Activated CD8-positive, alpha-beta memory T cell treated with anti-CD3 and anti-CD28 coated beads for 4 hours (primary cell): ENCODE results near the gene HOXC5.

Source experiments
- DNase-seq, 2 donors: peaks; one replicate each; pipeline ENCODE4 v3.0.0-alpha.2; 2020; ENCODE audit warnings: low read depth in 2 of 2

HOXC5 gene

DNA sequence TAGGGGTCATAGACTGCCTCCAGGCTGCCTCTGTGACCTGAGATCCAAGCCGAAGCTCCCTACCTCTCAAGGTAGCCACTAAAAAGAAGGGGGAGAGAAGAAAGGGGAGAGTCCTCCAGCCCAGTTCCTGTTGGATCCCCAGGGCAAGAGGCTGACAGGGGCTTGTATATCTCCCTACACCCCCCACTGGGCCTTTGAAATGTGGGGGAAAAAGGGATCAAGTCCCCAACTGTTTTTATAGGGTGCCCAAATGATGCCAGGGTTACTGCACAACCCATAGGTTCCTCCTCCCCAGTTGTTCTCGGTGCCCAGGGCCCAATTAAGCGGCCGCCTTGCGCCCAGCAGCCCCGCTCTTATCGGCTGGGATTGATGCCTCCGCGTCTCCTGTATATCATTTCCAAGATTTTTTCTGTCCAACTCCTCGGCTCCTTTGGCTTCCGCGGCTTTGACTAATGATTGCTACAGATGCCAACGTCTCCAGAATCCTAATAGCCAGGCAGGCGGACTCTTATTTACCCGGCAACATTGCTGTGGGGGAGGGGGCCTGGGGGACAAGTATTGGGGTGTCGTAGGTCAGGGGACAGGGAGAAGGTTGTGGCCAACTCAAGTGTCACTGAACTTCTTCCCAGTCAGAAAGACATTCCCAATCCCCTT, 13.1 kb downstream of the HOXC5 start:
- DNase-seq = no peak

DNA sequence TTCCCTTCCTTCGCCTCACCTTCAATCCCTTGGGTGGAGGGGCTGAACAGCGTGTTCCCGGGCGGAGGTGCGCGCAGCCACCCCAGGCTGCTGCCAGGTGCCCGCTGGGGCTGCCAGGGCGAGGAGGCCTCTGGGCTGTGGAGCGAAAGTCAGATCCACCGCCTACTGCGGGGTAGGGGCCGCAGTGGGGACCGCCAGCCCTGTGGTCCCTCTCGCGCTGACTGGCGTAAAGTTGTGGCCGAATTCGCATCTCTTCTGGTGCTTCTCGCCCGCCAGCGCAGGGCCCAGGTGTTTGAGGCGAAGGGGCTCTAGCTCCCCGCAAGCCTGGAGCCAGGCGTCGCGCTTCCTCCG, 13.9 kb downstream of the HOXC5 start:
- no peak for DNase-seq

DNA sequence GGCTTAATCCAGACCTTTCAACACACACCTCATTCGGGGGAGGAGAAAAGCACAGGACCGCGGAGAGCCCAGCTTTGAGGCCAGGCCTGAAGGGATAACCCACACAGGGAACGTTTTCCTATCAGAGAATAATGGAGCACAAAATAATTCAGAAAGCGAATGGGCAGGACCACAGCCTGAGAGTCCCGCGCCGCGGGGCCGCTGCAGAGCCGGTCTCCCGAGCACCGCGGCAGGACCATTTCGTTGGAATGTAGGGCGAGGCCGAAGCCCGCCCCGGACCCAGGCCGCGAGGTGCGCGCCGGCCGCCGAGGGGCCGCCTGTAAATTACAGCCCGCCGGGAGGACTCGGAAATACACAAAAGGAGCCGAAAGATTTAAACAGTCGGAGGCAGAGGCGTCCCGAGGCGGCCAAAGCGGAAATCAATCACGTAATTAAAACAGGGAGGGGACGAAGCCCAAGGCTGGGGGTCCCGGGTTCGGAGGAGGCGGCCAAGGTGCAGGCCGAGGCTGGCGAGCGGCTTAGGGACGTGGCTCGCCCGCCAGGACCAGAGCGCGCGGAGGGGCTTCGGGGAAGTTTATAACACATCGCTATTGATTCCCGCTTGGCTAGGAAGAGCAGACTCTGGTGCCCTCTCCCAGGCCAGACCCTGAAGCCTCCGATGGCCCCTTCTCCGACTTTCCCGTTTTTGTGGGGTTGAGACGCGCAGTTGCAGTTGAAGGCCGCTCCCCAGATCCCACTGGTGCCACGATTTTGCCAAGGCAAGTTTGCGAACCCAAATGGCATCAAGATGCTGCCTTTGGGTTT, 14.5 kb downstream of the HOXC5 start:
- DNase-seq = no peak

DNA sequence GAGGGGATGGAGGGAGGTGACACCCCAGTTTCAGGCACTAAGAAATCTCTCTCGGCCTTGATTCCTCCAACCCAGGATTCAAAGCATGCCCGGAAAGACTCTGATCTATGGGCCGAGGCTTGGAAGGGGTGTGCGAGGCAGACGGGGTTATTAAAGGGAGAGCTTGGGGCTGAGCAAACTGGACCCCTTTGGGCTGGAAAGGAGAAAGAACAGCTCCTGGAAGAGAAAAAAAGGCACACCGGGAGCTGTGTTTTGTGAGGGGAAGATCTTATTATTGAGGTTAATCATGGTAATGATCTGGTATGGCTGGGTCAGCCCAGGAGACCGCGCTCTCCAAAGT, 15.1 kb downstream of the HOXC5 start:
- no peak for DNase-seq

DNA sequence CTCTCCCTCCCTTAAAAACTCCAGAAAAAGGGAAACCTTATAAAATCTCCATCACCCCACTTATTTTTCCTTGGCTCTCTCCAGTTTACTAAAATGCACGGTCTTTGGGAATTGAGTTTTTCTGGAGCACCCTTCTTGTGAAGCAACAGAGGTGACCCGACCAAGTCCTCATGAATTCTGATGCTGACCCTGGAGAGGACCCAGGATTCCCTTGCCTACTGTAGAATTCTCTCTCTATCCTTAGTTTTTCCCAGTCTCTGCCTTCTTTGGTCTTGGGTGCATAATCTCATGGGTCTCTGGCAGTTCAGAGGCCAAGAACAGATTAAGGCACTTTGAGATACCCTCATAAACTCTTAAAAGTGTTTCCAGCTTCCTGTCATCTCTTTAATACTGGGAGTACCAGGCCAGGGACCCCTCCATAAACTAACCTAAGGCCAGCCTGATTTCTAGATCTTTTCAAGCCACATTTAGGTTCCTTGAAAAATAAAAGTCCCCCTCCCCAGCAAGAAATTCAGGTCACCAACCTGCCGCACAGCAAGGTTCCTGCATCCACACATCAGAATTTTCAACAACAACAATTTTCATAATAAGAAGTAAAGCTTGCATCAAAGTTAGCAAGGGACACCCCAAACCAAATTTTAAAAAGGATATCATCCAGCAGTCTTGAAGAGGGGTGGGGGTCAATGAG, 15.7 kb downstream of the HOXC5 start:
- no peak for DNase-seq

DNA sequence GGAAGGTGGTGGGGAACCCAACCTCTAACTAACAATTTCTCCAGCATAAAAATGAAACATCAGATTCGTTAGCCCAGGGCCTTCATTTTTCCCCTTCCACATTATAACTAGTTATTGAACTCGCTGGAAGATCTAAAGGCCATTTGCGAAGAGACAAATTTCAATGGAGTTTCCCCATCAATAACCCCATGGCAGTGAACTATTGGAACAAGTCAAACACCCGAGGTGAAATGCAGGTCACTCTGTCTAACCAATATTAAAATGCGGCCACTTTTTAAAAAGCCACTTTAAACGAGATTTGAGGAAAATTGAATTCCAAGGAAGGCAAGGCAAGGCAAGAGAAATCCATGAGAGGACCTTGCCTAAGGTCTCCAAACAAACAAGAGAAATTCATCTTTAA, 16.3 kb downstream of the HOXC5 start:
- no peak for DNase-seq

DNA sequence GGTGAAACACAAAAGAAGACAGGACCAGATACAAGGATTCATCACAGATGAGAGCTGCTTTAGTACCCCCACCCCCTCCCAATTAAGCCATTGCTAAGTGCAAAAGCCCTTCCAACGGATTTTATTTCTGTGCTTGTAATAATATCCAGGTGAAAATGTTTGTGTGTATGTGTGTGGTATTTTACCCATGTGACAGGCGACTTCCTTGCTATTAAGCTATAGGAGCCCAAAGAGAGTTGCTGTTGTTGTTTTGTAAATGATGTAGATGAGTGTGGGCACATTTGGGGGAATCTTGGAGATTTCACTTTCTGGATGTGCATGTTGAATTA, 17.6 kb downstream of the HOXC5 start:
- DNase-seq = no peak

DNA sequence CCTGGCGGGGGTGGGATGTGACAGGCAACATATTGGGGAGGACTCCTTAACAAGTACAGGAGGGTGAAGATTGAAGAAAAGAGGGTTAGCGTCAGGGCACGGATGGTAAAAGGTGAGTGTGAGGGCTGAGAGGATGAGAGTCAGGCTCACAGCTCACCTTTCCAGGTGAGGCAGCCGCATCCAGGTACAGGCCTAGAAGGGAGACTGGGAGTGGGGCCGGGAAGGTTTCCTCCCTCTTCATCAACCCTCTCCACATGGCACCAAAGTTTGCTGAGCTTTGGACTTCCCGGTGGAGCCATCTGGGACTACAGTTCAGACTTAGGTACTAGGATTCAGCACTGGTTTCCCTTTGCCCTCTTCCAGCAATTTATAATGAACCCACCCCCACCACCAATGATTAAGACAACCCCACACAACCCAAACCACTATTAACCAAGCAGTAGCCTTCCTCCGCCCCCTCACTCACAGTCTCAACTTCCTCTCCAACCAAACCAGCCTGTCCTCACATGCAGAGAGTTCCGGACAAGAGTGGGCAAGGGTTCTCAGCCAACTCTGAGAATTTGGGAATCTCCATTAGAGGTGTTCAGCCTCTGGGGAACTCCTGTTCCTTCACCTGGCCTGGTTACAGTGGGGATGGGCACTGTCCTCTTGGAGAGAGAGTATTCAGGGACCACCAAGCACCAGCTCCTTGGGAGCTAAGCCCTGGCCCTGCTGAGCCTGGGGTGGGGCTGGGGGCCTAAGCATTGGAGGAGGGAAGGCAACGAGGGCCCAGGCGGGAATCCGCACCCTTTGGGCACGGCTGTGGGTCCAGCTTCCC, 18.4 kb downstream of the HOXC5 start:
- DNase-seq = no peak

DNA sequence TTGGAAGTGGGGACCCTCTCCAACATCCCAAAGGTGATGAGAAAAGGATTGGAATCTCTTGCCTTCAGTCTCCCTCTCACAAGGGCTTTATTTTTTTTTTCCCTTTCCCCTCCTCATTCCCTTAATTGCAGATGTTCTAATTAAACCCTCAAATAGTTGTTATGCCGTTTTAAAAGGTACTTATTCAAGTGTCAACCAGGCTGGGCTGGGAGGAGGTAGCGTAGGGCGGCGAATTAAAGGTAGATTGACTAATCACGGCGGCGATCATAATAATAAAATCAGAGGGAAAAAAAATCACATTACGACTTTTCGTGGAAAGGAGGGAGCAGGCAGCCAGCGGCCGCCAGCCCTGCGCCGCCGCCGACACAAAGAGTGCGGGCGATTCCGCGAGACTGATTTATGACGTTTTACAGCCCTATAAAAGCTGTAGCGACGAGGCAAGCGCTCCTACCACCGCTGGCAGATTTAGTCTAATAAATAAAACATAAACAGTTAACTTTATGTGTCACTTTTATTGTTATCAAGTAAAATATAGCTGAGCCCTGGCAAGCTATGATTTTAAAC, 19.1 kb downstream of the HOXC5 start:
- DNase-seq = no peak

DNA sequence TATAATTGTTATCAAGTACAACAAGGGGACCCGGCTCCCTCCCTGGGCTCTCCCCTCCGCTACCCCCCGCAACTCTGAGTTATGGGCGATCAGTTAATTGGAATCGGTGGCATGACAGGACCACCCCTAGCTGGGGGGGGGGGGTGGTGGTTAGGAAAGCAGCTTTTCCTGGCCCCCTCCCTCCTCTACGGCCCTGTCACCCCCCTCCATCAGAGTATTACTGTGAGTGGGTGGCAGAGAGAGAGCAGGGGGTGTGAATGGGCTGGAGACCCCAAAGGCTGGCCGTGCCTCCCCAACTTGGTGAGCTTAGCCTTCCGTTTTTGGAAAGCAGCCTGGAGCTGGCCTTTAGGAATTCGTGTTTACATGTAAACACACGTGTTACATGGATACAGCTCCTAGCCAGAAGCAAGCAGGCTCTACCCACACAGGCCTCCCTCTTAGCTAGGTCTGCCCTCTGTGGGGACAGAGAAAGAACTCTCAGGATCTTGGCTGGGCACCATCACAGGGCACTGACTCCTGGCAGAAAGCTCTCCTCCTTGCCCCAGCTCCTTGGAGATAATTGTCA, 19.7 kb downstream of the HOXC5 start:
- no peak for DNase-seq

DNA sequence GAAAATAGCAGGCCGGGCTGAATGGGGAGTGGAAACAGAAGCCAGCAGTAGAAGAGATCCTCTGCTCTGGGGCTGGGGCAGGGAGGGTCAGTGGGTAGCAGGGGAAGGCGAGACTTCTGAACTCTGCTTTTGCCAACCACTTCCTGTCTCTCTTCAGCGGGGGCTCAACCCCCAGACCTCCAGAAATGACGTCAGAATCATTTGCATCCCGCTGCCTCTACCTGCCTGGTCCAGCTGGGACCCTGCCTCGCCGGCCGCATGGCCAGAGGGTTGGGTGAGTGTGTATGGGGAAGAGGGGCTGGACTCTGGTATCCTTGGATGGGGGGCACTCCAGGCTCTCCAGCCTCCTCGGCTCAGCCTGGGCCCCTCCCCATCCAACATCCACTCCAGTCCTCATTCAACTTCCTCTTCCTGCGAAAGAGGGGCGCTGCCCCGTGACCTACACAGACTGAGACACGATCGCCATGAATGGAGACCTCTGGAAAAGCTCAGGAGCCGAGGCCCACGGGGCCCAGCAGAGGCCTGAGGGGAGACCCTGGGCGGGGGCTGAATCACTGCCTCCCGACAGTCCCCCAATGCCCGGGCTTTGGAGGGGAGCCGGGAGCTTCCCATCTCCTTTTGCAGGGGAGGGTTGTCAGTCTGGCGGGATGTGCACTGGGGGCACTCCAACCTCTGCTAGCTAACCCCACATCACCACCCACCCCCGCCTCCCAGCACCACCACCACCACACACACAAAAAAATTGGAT, 20.3 kb downstream of the HOXC5 start:
- peak in 1 of 2 donors; percentile 5 for DNase-seq

DNA sequence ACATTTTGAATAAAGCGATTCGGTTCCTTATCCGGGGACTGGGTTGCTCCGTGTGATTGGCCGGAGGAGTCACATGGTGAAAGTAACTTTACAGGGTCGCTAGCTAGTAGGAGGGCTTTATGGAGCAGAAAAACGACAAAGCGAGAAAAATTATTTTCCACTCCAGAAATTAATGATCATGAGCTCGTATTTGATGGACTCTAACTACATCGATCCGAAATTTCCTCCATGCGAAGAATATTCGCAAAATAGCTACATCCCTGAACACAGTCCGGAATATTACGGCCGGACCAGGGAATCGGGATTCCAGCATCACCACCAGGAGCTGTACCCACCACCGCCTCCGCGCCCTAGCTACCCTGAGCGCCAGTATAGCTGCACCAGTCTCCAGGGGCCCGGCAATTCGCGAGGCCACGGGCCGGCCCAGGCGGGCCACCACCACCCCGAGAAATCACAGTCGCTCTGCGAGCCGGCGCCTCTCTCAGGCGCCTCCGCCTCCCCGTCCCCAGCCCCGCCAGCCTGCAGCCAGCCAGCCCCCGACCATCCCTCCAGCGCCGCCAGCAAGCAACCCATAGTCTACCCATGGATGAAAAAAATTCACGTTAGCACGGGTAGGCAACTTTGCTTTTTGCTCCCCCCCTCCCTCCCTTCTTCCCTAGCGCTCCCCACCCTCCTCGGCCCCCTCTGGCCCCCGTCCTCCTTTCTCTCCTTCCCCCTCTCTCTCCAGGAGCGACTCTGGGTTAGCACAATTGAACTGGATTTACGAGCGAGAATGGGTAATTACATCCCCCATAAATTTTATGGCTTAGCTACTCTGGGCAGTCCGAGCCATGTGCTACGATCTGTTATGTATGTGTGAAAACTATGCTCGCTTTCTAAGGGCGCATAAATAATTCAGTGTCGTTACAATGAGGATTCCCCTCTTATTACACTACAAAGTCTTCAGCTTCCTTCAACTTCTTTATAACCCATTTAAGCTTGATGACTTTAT, 21.2 kb downstream of the HOXC5 start, which contains the start of gene HOXC4:
TSS of gene HOXC4 (plus strand) at position 85 of the 991 bp plus-strand sequence. CDS start at position 173, 88 bp downstream.
- DNase-seq = no peak

DNA sequence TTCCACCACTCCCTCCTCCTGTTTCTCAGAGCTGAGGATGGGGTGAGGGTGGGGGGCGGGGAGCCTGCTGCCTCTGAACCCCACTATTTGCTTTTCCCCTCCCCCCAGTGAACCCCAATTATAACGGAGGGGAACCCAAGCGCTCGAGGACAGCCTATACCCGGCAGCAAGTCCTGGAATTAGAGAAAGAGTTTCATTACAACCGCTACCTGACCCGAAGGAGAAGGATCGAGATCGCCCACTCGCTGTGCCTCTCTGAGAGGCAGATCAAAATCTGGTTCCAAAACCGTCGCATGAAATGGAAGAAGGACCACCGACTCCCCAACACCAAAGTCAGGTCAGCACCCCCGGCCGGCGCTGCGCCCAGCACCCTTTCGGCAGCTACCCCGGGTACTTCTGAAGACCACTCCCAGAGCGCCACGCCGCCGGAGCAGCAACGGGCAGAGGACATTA, 21.9 kb downstream of the HOXC5 start:
- no peak for DNase-seq

DNA sequence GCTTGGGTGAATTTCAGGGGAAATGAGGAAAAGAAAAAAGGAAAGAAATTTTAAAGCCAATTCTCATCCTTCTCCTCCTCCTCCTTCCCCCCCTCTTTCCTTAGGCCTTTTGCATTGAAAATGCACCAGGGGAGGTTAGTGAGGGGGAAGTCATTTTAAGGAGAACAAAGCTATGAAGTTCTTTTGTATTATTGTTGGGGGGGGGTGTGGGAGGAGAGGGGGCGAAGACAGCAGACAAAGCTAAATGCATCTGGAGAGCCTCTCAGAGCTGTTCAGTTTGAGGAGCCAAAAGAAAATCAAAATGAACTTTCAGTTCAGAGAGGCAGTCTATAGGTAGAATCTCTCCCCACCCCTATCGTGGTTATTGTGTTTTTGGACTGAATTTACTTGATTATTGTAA, 22.7 kb downstream of the HOXC5 start:
- DNase-seq = no peak

DNA sequence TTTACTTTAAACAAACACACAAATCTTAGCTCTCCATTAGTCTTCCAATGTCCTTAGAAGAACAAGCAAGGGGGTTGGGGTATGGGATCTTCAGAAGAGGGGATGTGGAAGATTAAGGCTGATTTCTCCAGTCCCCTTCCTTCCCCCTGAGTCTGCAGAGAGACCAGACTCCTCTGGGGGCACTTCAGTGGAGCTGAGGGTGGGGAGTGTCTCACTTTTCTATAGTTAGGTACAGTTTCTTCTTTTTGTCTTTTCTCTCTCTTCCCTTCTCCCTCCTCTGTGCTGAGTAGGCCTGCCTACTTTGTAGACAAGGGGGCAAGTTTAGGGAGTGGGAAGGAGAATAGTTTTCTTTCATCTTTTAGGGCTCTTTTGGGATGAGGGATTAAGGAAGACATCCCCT, 23.3 kb downstream of the HOXC5 start:
- DNase-seq = no peak

DNA sequence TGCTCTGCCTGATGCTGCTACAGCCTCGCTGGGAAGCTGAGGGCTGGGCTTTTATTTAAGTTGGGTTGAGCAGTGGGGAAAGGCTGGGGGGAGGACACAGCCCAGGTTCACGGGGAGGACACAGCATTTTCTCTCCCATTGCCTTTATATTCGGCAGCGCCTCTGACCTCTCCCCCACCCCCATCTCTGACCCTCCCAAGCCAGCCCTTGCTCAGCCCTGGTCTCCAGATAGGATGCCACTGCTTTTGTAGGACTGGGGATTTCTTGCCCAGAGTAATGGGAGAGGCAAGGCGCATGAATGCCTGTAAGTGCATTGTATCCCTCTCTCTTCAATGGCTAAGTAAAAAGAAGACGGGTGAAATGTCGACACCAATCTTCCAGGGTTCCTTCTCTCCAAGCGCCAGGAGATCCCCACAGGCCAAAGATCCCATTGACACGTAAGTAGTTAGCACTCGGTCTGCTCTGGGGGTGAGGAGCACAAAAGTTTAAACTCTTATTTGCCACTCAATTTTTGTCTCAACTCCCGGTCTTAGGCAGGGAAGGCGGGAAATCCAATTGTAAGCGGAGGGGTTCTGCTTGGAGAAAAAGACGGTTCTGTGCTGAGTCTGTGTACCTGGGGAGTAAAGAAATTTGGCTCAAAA, 25.4 kb downstream of the HOXC5 start:
- no peak for DNase-seq

DNA sequence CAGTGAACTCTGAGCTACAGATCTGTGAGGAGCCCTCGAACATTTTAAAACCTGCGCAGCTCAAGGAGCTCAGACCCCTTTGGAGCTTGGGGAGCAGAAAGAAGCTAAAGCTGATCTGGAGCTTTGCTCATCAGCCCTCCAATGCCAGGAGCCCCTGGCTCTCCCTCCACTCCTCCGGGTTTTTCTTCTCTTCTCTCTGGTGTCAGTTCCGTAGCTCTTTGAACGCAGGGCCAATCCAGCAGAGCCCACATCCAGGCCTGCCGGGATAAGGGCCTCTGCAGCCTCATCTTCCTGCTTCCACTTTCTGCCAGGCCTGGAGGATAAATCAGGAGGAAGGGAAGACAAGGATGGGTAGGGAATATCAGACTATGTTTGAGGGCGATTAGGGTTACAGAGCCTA, 26.8 kb downstream of the HOXC5 start:
- no peak for DNase-seq

DNA sequence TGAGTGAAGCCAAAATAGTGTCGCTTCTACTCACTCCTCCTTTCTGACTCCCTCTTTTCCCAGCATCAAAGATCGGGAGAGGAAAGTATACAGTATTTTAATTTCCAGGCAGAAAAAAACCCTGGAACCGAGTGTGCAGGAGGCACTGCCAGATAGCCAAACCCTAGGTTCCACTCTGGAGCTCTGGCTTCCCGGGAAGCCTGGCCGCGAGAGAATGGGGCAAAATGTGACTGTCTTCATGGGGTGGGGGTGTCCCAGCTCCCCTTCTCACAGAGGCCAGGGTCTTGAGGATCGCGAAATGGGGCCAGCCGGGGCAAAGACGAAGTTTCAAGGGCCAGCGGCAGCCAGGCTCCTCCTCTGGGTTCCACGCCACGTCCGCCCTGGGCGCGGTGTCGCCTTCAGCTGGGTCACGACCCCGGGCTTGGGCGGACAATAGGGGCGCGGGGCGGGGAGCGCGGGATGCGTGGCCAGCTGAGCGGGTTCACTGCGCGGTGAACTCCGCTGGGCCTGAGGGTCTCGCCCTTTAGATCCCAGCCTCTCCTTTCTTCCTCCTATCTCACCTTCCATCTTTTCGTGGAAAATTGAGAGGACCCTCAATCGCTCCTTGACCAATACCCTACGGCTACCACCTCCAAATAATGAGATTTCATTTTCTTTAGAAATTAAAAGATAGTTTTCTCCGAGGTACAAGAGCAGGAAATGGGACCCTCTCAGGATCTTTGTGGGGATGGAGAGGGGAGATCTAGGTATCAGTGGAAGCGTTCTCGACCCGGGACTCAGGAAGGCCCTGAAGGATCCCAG, 27.5 kb downstream of the HOXC5 start:
- DNase-seq = no peak
